Measurements from ENCODE around the gene ZG16B. TPM values are rescaled to one million over a fixed set of nuclear protein-coding genes. Genes with fewer than 3 reads are reported as not detected.

The ZG16B gene
- total RNA-seq, 1 experiment from 2014 or later = not detected

DNA sequence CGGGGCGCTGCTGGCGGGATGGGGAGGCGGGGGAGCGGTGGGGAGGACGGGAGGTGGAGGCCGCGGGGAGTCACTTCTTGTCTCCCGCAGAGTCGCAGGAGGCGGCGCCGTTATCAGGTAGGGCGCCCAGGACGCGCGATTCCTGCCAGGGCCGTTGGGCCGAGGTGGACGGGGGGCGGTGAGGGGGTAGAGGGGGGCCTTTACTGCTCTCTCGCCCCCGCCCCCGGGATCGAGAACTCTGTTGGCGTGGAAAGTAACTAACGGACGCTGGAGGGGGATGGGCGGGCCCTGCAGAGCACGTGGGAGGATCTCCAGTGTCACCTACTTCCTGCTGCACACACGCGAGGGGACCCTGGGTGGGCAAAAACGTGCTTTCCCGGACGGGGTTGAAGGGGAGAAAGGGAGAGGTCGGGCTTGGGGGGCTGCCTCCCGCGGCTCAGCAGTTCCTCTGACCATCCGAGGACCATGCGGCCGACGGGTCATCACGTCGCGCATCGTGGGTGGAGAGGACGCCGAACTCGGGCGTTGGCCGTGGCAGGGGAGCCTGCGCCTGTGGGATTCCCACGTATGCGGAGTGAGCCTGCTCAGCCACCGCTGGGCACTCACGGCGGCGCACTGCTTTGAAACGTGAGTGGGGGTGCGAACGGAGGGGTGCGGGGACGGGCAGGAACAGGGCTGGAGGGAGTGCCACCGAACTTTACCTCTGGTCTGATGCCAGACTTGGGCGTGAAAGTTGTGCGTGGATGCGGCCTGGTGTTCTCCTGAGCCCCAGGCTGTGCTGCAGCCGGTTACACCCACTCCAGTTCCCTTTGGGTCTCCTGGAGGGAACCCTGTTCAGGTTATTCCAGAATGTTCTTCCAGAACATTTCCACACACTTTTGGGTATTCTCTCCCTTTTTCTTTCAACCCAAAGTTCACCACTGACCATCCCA, 12.5 kb upstream of the ZG16B start:
- Histone ChIP-seq H4K91ac (ENCODE audit: insufficient read length, low read depth, low read length) (no peak overlapping the region), H3K79me1 (ENCODE audit: insufficient read depth, low read depth, low read length, poor library complexity, severe bottlenecking) (no peaks in the 10 kb centered on the region), H3K9ac (ENCODE audit: extremely low read depth, insufficient read length, low read length) (no peak overlapping the region), H2BK20ac (ENCODE audit: low read depth, low read length, poor library complexity, severe bottlenecking) (no peak overlapping the region), H3T11ph (ENCODE audit: low read length) (no peak overlapping the region), H3K4ac (ENCODE audit: low read depth, low read length) (no peak overlapping the region), H2BK12ac (ENCODE audit: insufficient read length, low read depth, low read length) (no peak overlapping the region), H3K23me2 (ENCODE audit: insufficient read length, low read depth, low read length, poor library complexity, severe bottlenecking) (no peaks in the 10 kb centered on the region), H3K4me1 (ENCODE audit: insufficient read depth, low read length) (no peaks in the 10 kb centered on the region), H2BK120ac (ENCODE audit: low read depth, low read length, poor library complexity, severe bottlenecking) (no peak overlapping the region), H2AFZ (ENCODE audit: low read length) (no peak overlapping the region), H3K23ac (ENCODE audit: insufficient read length, low read depth, low read length) (no peak overlapping the region), H4K20me1 (ENCODE audit: control insufficient read depth, insufficient read depth, insufficient read length) (no peaks in the 10 kb centered on the region), H3K4me2 (ENCODE audit: insufficient read depth, insufficient read length, low read length) (no peak overlapping the region), H3K18ac (ENCODE audit: insufficient read length, low read depth, low read length) (no peak overlapping the region), H2AK5ac (ENCODE audit: insufficient read length, low read length) (no peak overlapping the region), H2BK5ac (ENCODE audit: insufficient read length, low read length) (no peak overlapping the region), H3K27me3 (ENCODE audit: insufficient read depth, low read length) (no peaks in the 10 kb centered on the region), H3K9me3 (ENCODE audit: control insufficient read depth, low read depth, low read length) (no peaks in the 10 kb centered on the region), H3K27ac (ENCODE audit: insufficient read length, low read depth, low read length) (no peak overlapping the region), H2BK15ac (ENCODE audit: low read depth, low read length) (no peak overlapping the region), H3K56ac (ENCODE audit: insufficient read length, low read depth, low read length) (no peak overlapping the region), H3K14ac (ENCODE audit: insufficient read depth, low read length) (no peak overlapping the region), H4K5ac (ENCODE audit: insufficient read length, low read depth, low read length) (no peak overlapping the region), H3K79me2 (ENCODE audit: insufficient read depth, low read length) (no peaks in the 10 kb centered on the region), H4K8ac (replicated peaks; ENCODE audit: insufficient read length, low read depth, low read length) (no peak overlapping the region)
- DNase-seq = no peak
- H3K9me3 Mint-ChIP-seq = no peaks in the 10 kb centered on the region
- TF ChIP-seq, protein P1, sequence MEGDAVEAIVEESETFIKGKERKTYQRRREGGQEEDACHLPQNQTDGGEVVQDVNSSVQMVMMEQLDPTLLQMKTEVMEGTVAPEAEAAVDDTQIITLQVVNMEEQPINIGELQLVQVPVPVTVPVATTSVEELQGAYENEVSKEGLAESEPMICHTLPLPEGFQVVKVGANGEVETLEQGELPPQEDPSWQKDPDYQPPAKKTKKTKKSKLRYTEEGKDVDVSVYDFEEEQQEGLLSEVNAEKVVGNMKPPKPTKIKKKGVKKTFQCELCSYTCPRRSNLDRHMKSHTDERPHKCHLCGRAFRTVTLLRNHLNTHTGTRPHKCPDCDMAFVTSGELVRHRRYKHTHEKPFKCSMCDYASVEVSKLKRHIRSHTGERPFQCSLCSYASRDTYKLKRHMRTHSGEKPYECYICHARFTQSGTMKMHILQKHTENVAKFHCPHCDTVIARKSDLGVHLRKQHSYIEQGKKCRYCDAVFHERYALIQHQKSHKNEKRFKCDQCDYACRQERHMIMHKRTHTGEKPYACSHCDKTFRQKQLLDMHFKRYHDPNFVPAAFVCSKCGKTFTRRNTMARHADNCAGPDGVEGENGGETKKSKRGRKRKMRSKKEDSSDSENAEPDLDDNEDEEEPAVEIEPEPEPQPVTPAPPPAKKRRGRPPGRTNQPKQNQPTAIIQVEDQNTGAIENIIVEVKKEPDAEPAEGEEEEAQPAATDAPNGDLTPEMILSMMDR (conservative IDR thresholded peaks at IDR 0.05) = no peak
- no CpG with 5 or more reads among the region's 68 CpGs for WGBS (ENCODE audit: extremely low coverage, insufficient read length, low lambda C conversion rate)
- H3K4me1 Mint-ChIP-seq = no peaks in the 10 kb centered on the region; a peak in 1 of 4 replicates
- no peak overlapping the region for H3K27ac Mint-ChIP-seq
- H3K4me3 Mint-ChIP-seq = no peak overlapping the region
- H3K27me3 Mint-ChIP-seq (ENCODE audit: low read depth) = no peaks in the 10 kb centered on the region
- no peaks in the 10 kb centered on the region; a peak in 1 of 7 replicates for H3K36me3 Mint-ChIP-seq (ENCODE audit: insufficient read depth in 1 of 3, low read depth in 3 of 3)

Measured in H9 (cell line).